Measurements from ENCODE around the gene ARHGAP24. TPM values are rescaled to one million over a fixed set of nuclear protein-coding genes. Genes with fewer than 3 reads are reported as not detected.
A peak's percentile ranks its signal among the peaks of the same experiment; 100 is the strongest.
"Not testable (repeated sequence)": the region's sequence is repeated elsewhere in the genome, so short reads cannot be mapped to it uniquely, and the experiment has no call there.

Gene ARHGAP24
- total and polyA plus RNA-seq, 3 experiments from 2014 or later = not detected

DNA sequence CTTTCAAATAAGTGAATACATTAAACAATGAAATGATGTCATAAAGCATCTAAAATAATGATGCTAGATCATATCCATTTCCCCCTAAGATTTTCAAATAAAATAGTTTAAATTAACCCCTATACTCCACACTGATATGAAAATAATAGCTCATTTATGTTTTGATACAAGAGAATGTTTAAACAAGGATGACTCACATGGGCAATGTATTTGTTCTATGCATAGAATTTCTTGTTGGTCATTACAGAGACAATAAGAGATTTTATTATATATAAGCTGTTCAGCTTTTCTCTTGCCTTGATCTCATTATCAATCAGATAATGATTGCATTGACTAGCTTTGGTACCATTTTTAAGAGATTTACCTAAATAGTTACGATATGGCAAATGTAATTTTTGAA, 411.7 kb downstream of the ARHGAP24 start:
- H3K27ac Mint-ChIP-seq = no peak overlapping the region
- POLR2A ChIA-PET = no interaction called here
- CTCF ChIA-PET = no interaction called here

GRCh38 chr4:85889314-85889713, 414.4 kb downstream of the ARHGAP24 start:
- no peak overlapping the region for H3K27ac Mint-ChIP-seq
- H3K9me3 ChIP-seq (ENCODE audit: low read length) = no peaks in the 10 kb centered on the region
- H3K9me3 Mint-ChIP-seq = peaks cover 0 to 10% (median 2%) of the 10 kb centered on the region in 5 donors
- H3K36me3 ChIP-seq (ENCODE audit: insufficient read depth, low read length) = no peaks in the 10 kb centered on the region
- CTCF ChIA-PET = no interaction called here
- no peaks in the 10 kb centered on the region for H3K4me1 Mint-ChIP-seq
- no peaks in the 10 kb centered on the region for H3K27me3 ChIP-seq (ENCODE audit: insufficient read depth, low read length, poor library complexity, severe bottlenecking)
- POLR2A ChIA-PET = no interaction called here
- no peaks in the 10 kb centered on the region for H3K4me1 ChIP-seq (ENCODE audit: insufficient read depth, low read length)
- no peak overlapping the region for H3K4me3 ChIP-seq (ENCODE audit: low read length)
- peaks cover 0 to 2% (median 0%) of the 10 kb centered on the region in 3 donors for H3K36me3 Mint-ChIP-seq
- H3K27ac ChIP-seq (ENCODE audit: low read depth, low read length) = no peak overlapping the region
- DNase-seq = no peak
- H3K4me3 Mint-ChIP-seq = no peak overlapping the region
- peaks cover 0 to 2% of the 10 kb centered on the region in 2 donors for H3K27me3 Mint-ChIP-seq

More for the DNA sequence above, 411.7 kb downstream of the ARHGAP24 start:
- no peak overlapping the region for H3K27ac ChIP-seq (ENCODE audit: low read depth, low read length)
- peaks cover 0 to 2% (median 0%) of the 10 kb centered on the region in 3 donors for H3K36me3 Mint-ChIP-seq
- no peak overlapping the region for H3K4me3 Mint-ChIP-seq
- H3K36me3 ChIP-seq (ENCODE audit: insufficient read depth, low read length) = no peaks in the 10 kb centered on the region
- no peak for DNase-seq
- H3K4me1 ChIP-seq (ENCODE audit: insufficient read depth, low read length) = no peaks in the 10 kb centered on the region
- H3K9me3 Mint-ChIP-seq = peaks cover 0 to 11% (median 4%) of the 10 kb centered on the region in 5 donors
- H3K27me3 ChIP-seq (ENCODE audit: insufficient read depth, low read length, poor library complexity, severe bottlenecking) = no peaks in the 10 kb centered on the region
- H3K4me3 ChIP-seq (ENCODE audit: low read length) = no peak overlapping the region
- peaks cover 0 to 2% of the 10 kb centered on the region in 2 donors for H3K27me3 Mint-ChIP-seq
- H3K9me3 ChIP-seq (ENCODE audit: low read length) = no peaks in the 10 kb centered on the region
- H3K4me1 Mint-ChIP-seq = no peaks in the 10 kb centered on the region

DNA sequence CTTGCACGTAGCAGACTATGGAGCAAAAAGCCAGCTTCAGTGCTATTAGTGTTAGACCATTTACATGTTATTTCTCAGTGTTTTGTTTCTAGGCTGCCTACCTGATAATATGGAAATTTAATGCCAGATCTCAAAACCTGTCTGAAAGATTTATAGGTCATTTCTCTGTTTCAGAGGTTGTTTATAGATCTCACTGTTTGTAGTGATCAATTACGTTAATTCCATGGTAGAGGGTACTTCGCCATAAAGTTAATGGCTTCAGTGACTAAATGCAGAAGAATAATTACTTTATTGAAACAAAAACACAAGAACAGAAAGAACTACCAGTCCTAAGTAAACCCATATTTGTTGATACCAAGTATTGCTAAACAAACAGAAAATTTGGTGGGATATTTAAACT, 420.8 kb downstream of the ARHGAP24 start:
- H3K27ac Mint-ChIP-seq = no peak overlapping the region
- no peak for DNase-seq
- no peaks in the 10 kb centered on the region for H3K27me3 ChIP-seq (ENCODE audit: insufficient read depth, low read length, poor library complexity, severe bottlenecking)
- no peaks in the 10 kb centered on the region for H3K9me3 ChIP-seq (ENCODE audit: low read length)
- H3K27ac ChIP-seq (ENCODE audit: low read depth, low read length) = no peak overlapping the region
- POLR2A ChIA-PET = no interaction called here
- H3K36me3 Mint-ChIP-seq = no peaks in the 10 kb centered on the region
- no peaks in the 10 kb centered on the region for H3K4me1 Mint-ChIP-seq
- H3K4me3 Mint-ChIP-seq = no peak overlapping the region
- CTCF ChIA-PET = no interaction called here
- H3K9me3 Mint-ChIP-seq = peaks cover 0 to 10% (median 2%) of the 10 kb centered on the region in 5 donors
- no peaks in the 10 kb centered on the region for H3K36me3 ChIP-seq (ENCODE audit: insufficient read depth, low read length)
- H3K4me1 ChIP-seq (ENCODE audit: insufficient read depth, low read length) = no peaks in the 10 kb centered on the region
- H3K4me3 ChIP-seq (ENCODE audit: low read length) = no peak overlapping the region
- H3K27me3 Mint-ChIP-seq = peaks cover 0 to 2% of the 10 kb centered on the region in 2 donors

DNA sequence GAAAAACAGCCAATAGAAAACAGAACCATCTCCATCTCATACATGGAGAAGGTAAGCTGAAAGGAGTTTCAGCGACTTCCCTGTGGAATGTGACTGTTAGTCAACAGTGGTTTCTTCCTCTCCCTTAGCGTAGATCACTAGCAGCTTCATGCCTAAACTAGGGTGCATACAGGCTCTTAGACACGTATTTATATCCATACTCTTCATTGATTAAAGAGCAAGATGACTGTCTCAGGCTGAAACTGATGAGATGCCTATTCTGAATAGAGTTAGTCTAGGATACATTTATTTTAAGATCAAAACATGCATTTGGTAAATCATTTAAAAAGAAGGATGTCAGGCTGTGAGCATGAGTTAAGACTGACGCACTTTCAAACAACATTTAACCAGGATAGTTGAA, 423.3 kb downstream of the ARHGAP24 start:
- no peaks in the 10 kb centered on the region for H3K27me3 Mint-ChIP-seq

DNA sequence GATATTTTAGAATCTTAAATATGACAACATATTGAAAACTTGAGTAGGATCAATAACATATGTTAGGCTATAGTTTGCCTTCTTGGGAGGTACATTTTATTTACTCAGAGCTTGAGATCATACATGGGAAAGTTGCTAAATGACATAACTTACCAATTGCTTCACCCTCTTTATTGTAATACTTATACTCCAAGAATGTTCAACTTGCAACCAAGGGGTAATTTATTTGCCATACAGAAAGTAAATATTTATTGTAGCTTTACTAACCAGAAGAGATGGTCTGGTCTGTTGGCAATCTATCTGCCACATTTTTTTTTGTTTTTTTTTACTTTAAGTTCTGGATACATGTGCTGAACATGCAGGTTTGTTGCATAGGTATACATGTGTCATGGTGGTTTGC, 426.6 kb downstream of the ARHGAP24 start:
- Histone ChIP-seq H3K36me3 (ENCODE audit: insufficient read depth, low read length) (no peaks in the 10 kb centered on the region), H3K27me3 (ENCODE audit: insufficient read depth, low read length, poor library complexity, severe bottlenecking) (no peaks in the 10 kb centered on the region), H3K4me3 (ENCODE audit: low read length) (no peak overlapping the region), H3K9me3 (ENCODE audit: low read length) (no peaks in the 10 kb centered on the region), H3K4me1 (ENCODE audit: insufficient read depth, low read length) (no peaks in the 10 kb centered on the region), H3K27ac (ENCODE audit: low read depth, low read length) (no peak overlapping the region)
- CTCF ChIA-PET = no interaction called here
- POLR2A ChIA-PET = no interaction called here
- Mint-ChIP-seq H3K4me1 (no peaks in the 10 kb centered on the region), H3K27me3 (no peaks in the 10 kb centered on the region), H3K36me3 (no peaks in the 10 kb centered on the region), H3K4me3 (no peak overlapping the region), H3K9me3 (no peaks in the 10 kb centered on the region), H3K27ac (no peak overlapping the region)
- no peak for DNase-seq

More for the DNA sequence above, 423.3 kb downstream of the ARHGAP24 start:
- no peak overlapping the region for H3K27ac Mint-ChIP-seq
- Histone ChIP-seq H3K27me3 (ENCODE audit: insufficient read depth, low read length, poor library complexity, severe bottlenecking) (no peaks in the 10 kb centered on the region), H3K9me3 (ENCODE audit: low read length) (no peaks in the 10 kb centered on the region), H3K4me3 (ENCODE audit: low read length) (no peak overlapping the region), H3K4me1 (ENCODE audit: insufficient read depth, low read length) (no peaks in the 10 kb centered on the region), H3K36me3 (ENCODE audit: insufficient read depth, low read length) (no peaks in the 10 kb centered on the region), H3K27ac (ENCODE audit: low read depth, low read length) (no peak overlapping the region)
- no peak for DNase-seq
- CTCF ChIA-PET = no interaction called here
- H3K36me3 Mint-ChIP-seq = no peaks in the 10 kb centered on the region
- POLR2A ChIA-PET = no interaction called here
- H3K4me1 Mint-ChIP-seq = no peaks in the 10 kb centered on the region
- peak overlapping the region in 1 of 7 donors; percentile 40 for H3K4me3 Mint-ChIP-seq
- H3K9me3 Mint-ChIP-seq = peaks cover 0 to 10% (median 2%) of the 10 kb centered on the region in 5 donors

DNA sequence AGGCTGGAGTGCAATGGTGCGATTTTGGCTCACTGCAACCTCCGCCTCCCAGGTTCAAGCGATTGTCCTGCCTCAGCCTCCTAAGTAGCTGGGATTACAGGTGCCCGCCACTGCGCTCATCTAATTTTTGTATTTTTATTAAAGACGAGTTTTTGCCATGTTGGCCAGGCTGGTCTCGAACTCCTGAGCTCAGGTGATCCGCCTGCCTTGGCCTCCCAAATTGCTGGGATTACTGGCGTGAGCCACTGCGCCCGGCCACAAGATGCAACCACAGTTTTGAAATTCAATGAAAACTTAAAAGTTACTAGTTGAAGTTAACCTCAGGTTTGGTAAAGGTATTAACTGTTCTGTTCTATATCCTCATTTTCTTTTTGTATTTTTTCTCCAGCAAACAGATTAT, 427.7 kb downstream of the ARHGAP24 start:
- H3K9me3 ChIP-seq (ENCODE audit: low read length); H3K36me3 ChIP-seq (ENCODE audit: insufficient read depth, low read length); H3K4me3 Mint-ChIP-seq; H3K4me1 ChIP-seq (ENCODE audit: insufficient read depth, low read length); CTCF ChIA-PET; DNase-seq; H3K27ac Mint-ChIP-seq; H3K36me3 Mint-ChIP-seq; H3K9me3 Mint-ChIP-seq; H3K4me3 ChIP-seq (ENCODE audit: low read length); H3K27me3 ChIP-seq (ENCODE audit: insufficient read depth, low read length, poor library complexity, severe bottlenecking); H3K27ac ChIP-seq (ENCODE audit: low read depth, low read length); H3K4me1 Mint-ChIP-seq; POLR2A ChIA-PET; H3K27me3 Mint-ChIP-seq: not testable (repeated sequence)

DNA sequence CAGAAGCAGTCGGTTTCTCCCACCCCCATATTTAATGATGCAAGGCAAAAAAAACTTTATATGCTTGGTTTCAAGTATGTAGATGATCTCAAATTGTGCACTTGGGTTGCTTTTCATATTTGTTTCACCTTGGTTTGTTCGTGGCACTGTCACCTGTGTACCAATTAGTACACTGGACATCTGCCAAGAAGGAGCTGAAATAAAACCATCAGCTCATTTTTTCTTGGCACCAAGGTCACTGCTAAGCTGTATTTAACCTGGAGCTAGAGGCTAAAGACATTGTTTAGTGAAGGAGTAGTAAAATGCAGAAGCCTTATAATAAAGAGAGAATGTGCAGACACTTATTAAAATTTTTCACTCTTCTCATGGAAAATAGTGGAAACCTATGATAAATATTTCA, 430.8 kb downstream of the ARHGAP24 start:
- no peaks in the 10 kb centered on the region for H3K4me1 Mint-ChIP-seq
- no peaks in the 10 kb centered on the region for H3K4me1 ChIP-seq (ENCODE audit: insufficient read depth, low read length)
- H3K4me3 ChIP-seq (ENCODE audit: low read length) = no peak overlapping the region
- no peaks in the 10 kb centered on the region for H3K36me3 ChIP-seq (ENCODE audit: insufficient read depth, low read length)
- no peak overlapping the region for H3K27ac Mint-ChIP-seq
- peaks cover 0 to 6% (median 0%) of the 10 kb centered on the region in 5 donors for H3K9me3 Mint-ChIP-seq
- CTCF ChIA-PET = interaction anchor here (0.6 kb wide), 1 partner anchor 295 kb away, joined by 3 read pairs; no protein-coding TSS in a partner anchor
- H3K36me3 Mint-ChIP-seq = no peaks in the 10 kb centered on the region
- no peaks in the 10 kb centered on the region for H3K27me3 ChIP-seq (ENCODE audit: insufficient read depth, low read length, poor library complexity, severe bottlenecking)
- no peaks in the 10 kb centered on the region for H3K27me3 Mint-ChIP-seq
- POLR2A ChIA-PET = no interaction called here
- H3K27ac ChIP-seq (ENCODE audit: low read depth, low read length) = no peak overlapping the region
- H3K9me3 ChIP-seq (ENCODE audit: low read length) = no peaks in the 10 kb centered on the region
- DNase-seq = no peak
- no peak overlapping the region for H3K4me3 Mint-ChIP-seq

- no peak overlapping the region for H3K4me3 Mint-ChIP-seq
Observed at GRCh38 chr4:85907001-85907400, 432.1 kb downstream of the ARHGAP24 start.

DNA sequence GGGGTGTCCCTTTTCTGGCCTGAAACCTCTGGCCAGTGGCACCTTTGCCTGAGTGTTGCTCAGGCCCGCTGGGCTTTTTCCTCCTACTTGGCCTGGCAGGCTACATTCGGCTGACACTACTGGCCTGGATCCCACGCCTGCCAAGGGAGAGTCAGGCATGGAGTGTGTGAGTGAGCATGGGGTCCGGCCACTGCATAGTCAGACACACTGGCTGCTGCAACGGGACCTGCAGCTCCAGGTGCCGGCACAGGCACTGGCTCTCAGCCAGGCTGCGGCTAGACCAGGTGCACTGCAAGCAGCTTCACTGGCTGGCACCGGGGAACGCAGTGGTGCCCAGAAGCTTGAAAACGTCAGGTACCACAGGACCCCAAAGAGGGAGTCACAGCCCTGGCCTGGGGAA, 434.9 kb downstream of the ARHGAP24 start:
- CTCF ChIA-PET = no interaction called here

More at GRCh38 chr4:85907001-85907400, 432.1 kb downstream of the ARHGAP24 start:
- Mint-ChIP-seq H3K27me3 (no peaks in the 10 kb centered on the region), H3K36me3 (no peaks in the 10 kb centered on the region), H3K27ac (no peak overlapping the region), H3K9me3 (peaks cover 0 to 6% (median 2%) of the 10 kb centered on the region in 5 donors), H3K4me1 (no peaks in the 10 kb centered on the region)
- no peak overlapping the region for H3K4me3 ChIP-seq (ENCODE audit: low read length)
- no peaks in the 10 kb centered on the region for H3K27me3 ChIP-seq (ENCODE audit: insufficient read depth, low read length, poor library complexity, severe bottlenecking)
- no peak for DNase-seq
- no peaks in the 10 kb centered on the region for H3K36me3 ChIP-seq (ENCODE audit: insufficient read depth, low read length)
- no peak overlapping the region for H3K27ac ChIP-seq (ENCODE audit: low read depth, low read length)
- H3K4me1 ChIP-seq (ENCODE audit: insufficient read depth, low read length) = no peaks in the 10 kb centered on the region
- POLR2A ChIA-PET = no interaction called here
- H3K9me3 ChIP-seq (ENCODE audit: low read length) = no peaks in the 10 kb centered on the region
- CTCF ChIA-PET = no interaction called here

More for the DNA sequence above, 434.9 kb downstream of the ARHGAP24 start:
- Mint-ChIP-seq H3K27me3 (no peaks in the 10 kb centered on the region), H3K9me3 (peaks cover 0 to 7% (median 6%) of the 10 kb centered on the region in 5 donors), H3K36me3 (no peaks in the 10 kb centered on the region), H3K4me1 (no peaks in the 10 kb centered on the region), H3K27ac (no peak overlapping the region), H3K4me3 (no peak overlapping the region)
- no peaks in the 10 kb centered on the region for H3K4me1 ChIP-seq (ENCODE audit: insufficient read depth, low read length)
- no peaks in the 10 kb centered on the region for H3K36me3 ChIP-seq (ENCODE audit: insufficient read depth, low read length)
- no peak for DNase-seq
- no peak overlapping the region for H3K27ac ChIP-seq (ENCODE audit: low read depth, low read length)
- POLR2A ChIA-PET = no interaction called here
- H3K4me3 ChIP-seq (ENCODE audit: low read length) = no peak overlapping the region
- H3K9me3 ChIP-seq (ENCODE audit: low read length) = no peaks in the 10 kb centered on the region
- no peaks in the 10 kb centered on the region for H3K27me3 ChIP-seq (ENCODE audit: insufficient read depth, low read length, poor library complexity, severe bottlenecking)
